GM21447 (cell line): ENCODE measurements around the gene EXOSC7.
A peak's percentile ranks its signal among the peaks of the same experiment; 100 is the strongest.
"Not testable (repeated sequence)": the region's sequence is repeated elsewhere in the genome, so short reads cannot be mapped to it uniquely, and the experiment has no call there.

Experiments used
- ATAC-seq: cut with Tn5 transposase; IDR thresholded peaks from one replicate; pipeline ENCODE4 v1.9.1; 2021; ENCODE audit not compliant: unreplicated experiment

Gene EXOSC7

GRCh38 chr3:44976002-44976815 lies at the start of gene EXOSC7, which contains the start of gene ZDHHC3:
TSS of gene EXOSC7 (plus strand) at chr3:44976244. CDS start at chr3:44976278, 34 bp downstream.
TSS of gene ZDHHC3 (minus strand) at chr3:44976174. CDS start at chr3:44959436, 16,738 bp downstream.
- ATAC-seq, result peak; percentile 66

- no peak for ATAC-seq
These were observed 49.1 kb upstream of the EXOSC7 start for GRCh38 chr3:44926921-44927320.

- no peak for ATAC-seq
These were observed 48.7 kb upstream of the EXOSC7 start for GRCh38 chr3:44927371-44927770.

GRCh38 chr3:44929782-44930181 lies 46.3 kb upstream of the EXOSC7 start:
- ATAC-seq, result no peak

GRCh38 chr3:44930911-44931310 lies 45.1 kb upstream of the EXOSC7 start:
- no peak for ATAC-seq

GRCh38 chr3:44931791-44932190 lies 44.3 kb upstream of the EXOSC7 start:
- ATAC-seq, result no peak

GRCh38 chr3:44932271-44932670 lies 43.8 kb upstream of the EXOSC7 start:
- ATAC-seq, result no peak

GRCh38 chr3:44932986-44933944 lies 42.8 kb upstream of the EXOSC7 start:
- no peak for ATAC-seq

GRCh38 chr3:44939581-44940036 lies 36.4 kb upstream of the EXOSC7 start:
- no peak for ATAC-seq

- ATAC-seq, result no peak
These were observed 33.7 kb upstream of the EXOSC7 start for GRCh38 chr3:44942202-44942921.

- ATAC-seq, result no peak
These were observed 27.8 kb upstream of the EXOSC7 start for GRCh38 chr3:44948239-44948638.

- not testable (repeated sequence) for ATAC-seq
These were observed 26.3 kb upstream of the EXOSC7 start for GRCh38 chr3:44949770-44950169.

GRCh38 chr3:44950275-44950734 lies 25.7 kb upstream of the EXOSC7 start:
- ATAC-seq, result no peak

GRCh38 chr3:44952689-44953088 lies 23.4 kb upstream of the EXOSC7 start:
- no peak for ATAC-seq

GRCh38 chr3:44954304-44954703 lies 21.7 kb upstream of the EXOSC7 start:
- ATAC-seq, result no peak

GRCh38 chr3:44954962-44955361 lies 21.1 kb upstream of the EXOSC7 start:
- no peak for ATAC-seq

GRCh38 chr3:44955917-44956316 lies 20.1 kb upstream of the EXOSC7 start:
- ATAC-seq, result no peak

- no peak for ATAC-seq
These were observed 18.1 kb upstream of the EXOSC7 start for GRCh38 chr3:44957986-44958385.

GRCh38 chr3:44958386-44958785 lies 17.7 kb upstream of the EXOSC7 start:
- no peak for ATAC-seq

GRCh38 chr3:44960387-44961026 lies 15.5 kb upstream of the EXOSC7 start:
- peak; percentile 62 for ATAC-seq
